Activated naive CD4-positive, alpha-beta T cell treated with anti-CD3 and anti-CD28 coated beads, Interleukin-2, amount 10 ng/mL, durations not matched to agents 7 days and 5 days (primary cell): Measurements from ENCODE around the gene IL1RAPL1.

Experiments used
- CTCF ChIA-PET: fragments of 350-600 bp; sonication (Branson Sonifier 250); formaldehyde crosslinking; loops from one replicate; lab custom pipeline; 2021; ENCODE audit warnings: antibody characterized with exemption; lab: Charles Lee
- DNase-seq: peaks from one replicate; pipeline ENCODE4 v3.0.0-alpha.2; 2020
- H3K27ac Mint-ChIP-seq: one replicate; pipeline ENCODE4 v1.8.0; 2021; ENCODE audit warnings: mild to moderate bottlenecking, moderate library complexity, mixed read lengths
- H3K27me3 Mint-ChIP-seq: one replicate; pipeline ENCODE4 v1.8.0; 2021; ENCODE audit warnings: mild to moderate bottlenecking, mixed read lengths
- H3K36me3 Mint-ChIP-seq: one replicate; pipeline ENCODE4 v1.8.0; 2021; ENCODE audit warnings: mixed read lengths
- H3K4me1 Mint-ChIP-seq: one replicate; pipeline ENCODE4 v1.8.0; 2021; ENCODE audit warnings: mixed read lengths
- H3K4me3 Mint-ChIP-seq: one replicate; pipeline ENCODE4 v1.8.0; 2021; ENCODE audit warnings: mild to moderate bottlenecking, moderate library complexity, mixed read lengths
- H3K9me3 Mint-ChIP-seq: one replicate; pipeline ENCODE4 v1.8.0; 2021; ENCODE audit warnings: mixed read lengths

Gene IL1RAPL1

DNA sequence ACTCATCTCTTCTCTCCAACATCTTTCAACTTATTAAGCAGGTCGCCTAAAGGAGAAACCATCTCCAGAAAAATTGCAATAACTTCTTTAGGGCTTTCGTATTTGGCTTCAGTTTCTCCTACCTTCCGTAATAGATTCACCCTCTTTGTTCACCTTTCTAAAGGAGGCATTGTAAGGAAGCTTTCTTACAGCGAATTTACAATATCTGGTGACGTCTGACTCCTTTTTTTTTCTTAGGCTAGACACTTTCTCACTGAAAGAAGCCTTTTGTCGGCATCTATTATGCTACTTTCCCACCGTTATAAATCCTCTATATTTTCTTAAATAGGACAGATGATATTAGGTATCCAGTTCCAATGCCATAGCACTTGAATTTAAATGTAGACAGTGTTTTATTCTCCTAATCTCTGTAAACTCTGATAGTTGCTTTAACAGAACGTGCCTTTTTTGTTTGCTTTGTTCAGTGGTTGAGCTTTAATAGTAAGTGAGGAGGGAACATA is 302.4 kb downstream of the IL1RAPL1 start:
- Mint-ChIP-seq H3K4me1 (no peaks in the 10 kb centered on the region), H3K27me3 (no peaks in the 10 kb centered on the region), H3K27ac (no peak overlapping the region), H3K4me3 (no peak overlapping the region), H3K36me3 (no peaks in the 10 kb centered on the region), H3K9me3 (no peaks in the 10 kb centered on the region)
- CTCF ChIA-PET, result no interaction called here
- no peak for DNase-seq

DNA sequence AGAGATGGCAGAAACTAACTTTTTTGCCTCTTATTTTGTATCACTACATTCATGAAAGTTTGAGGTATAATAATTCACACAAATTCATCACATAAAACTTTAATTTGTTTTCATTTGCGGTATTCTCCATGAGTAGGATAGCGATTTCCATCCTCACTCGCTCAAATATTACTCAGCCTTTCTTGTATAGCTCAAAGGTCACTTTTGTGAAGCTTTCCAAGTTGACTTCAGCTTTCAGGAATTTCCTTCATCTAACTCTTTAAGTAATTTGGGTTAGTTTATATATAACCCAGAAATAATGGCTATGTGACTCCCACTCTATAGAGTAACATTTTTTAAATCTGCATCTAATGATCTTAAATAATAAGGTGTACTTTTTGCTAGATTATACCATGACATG is 314.4 kb downstream of the IL1RAPL1 start:
- Mint-ChIP-seq H3K4me3 (no peak overlapping the region), H3K9me3 (no peaks in the 10 kb centered on the region), H3K36me3 (no peaks in the 10 kb centered on the region), H3K27ac (no peak overlapping the region), H3K27me3 (no peaks in the 10 kb centered on the region), H3K4me1 (no peaks in the 10 kb centered on the region)
- no peak for DNase-seq
- CTCF ChIA-PET, result no interaction called here

DNA sequence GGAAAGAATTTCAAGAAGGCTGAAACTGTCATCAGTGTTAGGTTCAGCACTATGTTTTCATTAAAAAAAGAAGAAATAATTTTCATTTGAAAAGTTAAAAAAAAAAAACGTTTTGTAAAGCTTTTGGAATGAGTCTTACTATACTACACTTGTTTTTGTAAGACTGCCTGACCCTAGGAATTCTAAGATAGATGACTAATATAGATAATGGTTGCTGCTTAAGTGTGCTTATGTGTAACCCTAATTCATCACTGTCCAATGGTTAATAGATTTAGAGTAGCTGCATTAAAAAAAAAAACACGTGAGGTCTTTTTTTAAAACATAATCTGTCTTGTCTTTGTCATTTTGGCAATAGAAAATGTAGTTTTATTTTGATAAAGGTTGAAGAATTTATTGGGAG is 323.2 kb downstream of the IL1RAPL1 start:
- H3K27ac Mint-ChIP-seq, result no peak overlapping the region
- H3K4me1 Mint-ChIP-seq, result no peaks in the 10 kb centered on the region
- DNase-seq, result no peak
- H3K27me3 Mint-ChIP-seq, result no peaks in the 10 kb centered on the region
- H3K9me3 Mint-ChIP-seq, result peaks cover 4% of the 10 kb centered on the region
- CTCF ChIA-PET, result no interaction called here
- H3K4me3 Mint-ChIP-seq, result no peak overlapping the region
- H3K36me3 Mint-ChIP-seq, result no peaks in the 10 kb centered on the region

DNA sequence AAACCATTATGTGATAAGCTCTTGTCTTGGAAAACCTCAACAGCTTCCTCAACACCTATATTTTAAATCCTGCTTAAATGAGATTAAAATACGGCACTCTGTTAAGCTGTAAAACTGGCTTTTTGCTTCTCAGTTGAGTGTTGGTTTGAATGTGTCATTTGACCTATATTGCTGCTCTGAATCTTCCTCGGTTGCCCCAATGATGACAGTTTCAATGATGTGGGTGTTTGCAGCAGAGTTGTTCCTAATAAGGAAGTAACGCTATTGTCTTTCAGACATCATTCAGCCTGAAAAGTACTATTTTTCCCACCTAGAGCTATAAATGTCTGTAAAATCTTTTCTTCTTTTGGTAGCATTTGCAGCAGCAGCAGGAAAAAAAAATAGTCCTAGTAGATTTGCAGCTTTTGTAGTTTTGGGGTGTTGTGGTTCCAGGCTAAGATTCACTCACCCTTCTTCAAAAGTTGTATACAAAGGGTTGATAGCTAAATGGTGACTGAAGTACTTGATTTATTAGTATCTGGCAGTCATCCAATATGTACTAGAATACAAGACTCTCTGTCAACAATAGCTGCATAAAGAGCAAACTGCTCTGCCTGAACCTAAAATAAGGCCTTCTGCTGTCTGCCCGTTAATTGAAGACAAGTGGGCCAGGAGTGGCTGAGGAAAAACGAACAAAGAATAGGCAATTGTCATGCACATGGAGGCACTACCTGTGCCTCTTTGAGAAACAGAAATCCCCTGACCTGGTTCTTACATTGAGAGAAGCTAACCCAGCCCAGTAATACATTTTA is 333.1 kb downstream of the IL1RAPL1 start:
- peaks cover 1% of the 10 kb centered on the region for H3K9me3 Mint-ChIP-seq
- CTCF ChIA-PET, result no interaction called here
- no peaks in the 10 kb centered on the region for H3K36me3 Mint-ChIP-seq
- no peak for DNase-seq
- no peak overlapping the region for H3K27ac Mint-ChIP-seq
- H3K4me3 Mint-ChIP-seq, result no peak overlapping the region
- H3K4me1 Mint-ChIP-seq, result no peaks in the 10 kb centered on the region
- H3K27me3 Mint-ChIP-seq, result no peaks in the 10 kb centered on the region

DNA sequence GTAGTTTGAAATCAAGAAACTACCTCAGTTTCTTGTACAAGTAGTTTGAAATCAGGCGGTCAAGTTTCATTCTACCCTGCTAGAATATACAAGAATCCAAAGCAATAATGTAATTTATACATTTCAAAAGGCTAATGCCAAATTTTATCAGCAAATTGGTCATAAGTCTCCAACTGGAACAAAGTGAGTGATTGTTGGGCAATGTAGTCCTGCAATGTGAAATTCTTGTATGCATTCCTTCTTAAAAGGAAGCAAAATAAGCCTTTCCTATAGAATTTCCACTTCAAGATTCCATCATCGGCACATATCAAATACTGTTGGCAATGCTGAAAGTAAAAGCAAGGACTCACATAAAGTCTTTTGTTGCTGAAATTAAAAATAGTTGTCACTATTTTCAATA is 334.9 kb downstream of the IL1RAPL1 start:
- peaks cover 5% of the 10 kb centered on the region for H3K9me3 Mint-ChIP-seq
- no peak for DNase-seq
- H3K4me1 Mint-ChIP-seq, result no peaks in the 10 kb centered on the region
- H3K27ac Mint-ChIP-seq, result no peak overlapping the region
- no peaks in the 10 kb centered on the region for H3K27me3 Mint-ChIP-seq
- no peak overlapping the region for H3K4me3 Mint-ChIP-seq
- CTCF ChIA-PET, result no interaction called here
- no peaks in the 10 kb centered on the region for H3K36me3 Mint-ChIP-seq

DNA sequence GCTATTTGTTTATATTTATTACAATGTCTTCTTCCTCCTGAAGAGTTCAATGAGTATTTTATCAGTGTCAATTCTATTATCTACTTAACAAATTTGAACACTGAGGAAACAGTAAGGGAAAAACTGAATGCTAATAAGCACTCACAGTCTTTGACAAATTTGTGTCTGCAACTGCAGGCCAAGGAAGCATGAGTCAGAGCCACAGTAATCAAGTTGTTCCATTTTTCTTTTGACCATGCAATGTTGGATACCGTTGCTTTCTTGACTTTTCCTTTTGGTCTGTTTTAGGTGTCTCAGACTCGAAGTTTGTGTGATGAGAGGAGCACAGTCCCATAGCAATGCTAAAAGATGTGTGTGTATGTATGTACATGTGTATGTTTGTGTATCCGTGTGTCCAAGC is 359.6 kb downstream of the IL1RAPL1 start:
- no peaks in the 10 kb centered on the region for H3K36me3 Mint-ChIP-seq
- no peak for DNase-seq
- no peak overlapping the region for H3K4me3 Mint-ChIP-seq
- H3K27ac Mint-ChIP-seq, result no peak overlapping the region
- no peaks in the 10 kb centered on the region for H3K4me1 Mint-ChIP-seq
- H3K27me3 Mint-ChIP-seq, result no peaks in the 10 kb centered on the region
- H3K9me3 Mint-ChIP-seq, result peaks cover 3% of the 10 kb centered on the region
- CTCF ChIA-PET, result no interaction called here

DNA sequence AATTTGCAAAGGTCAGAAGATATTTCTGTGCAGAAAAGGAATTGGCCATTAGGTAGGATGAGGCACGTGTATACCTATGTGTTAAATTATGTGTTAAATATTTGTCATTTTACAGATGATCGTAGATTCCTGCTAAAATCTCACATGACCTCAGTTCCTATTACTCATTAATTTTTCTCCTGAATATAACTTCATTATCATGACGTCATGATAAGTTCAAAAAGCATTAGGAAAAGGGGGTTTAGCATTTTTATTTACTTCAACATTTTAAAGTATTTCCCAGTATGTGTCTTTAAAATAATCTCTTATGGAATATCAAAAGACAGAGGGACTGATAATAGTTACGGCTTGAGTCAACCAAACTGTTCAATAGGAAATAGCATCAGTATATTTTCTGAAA is 372.8 kb downstream of the IL1RAPL1 start:
- peaks cover 3% of the 10 kb centered on the region for H3K9me3 Mint-ChIP-seq
- CTCF ChIA-PET, result no interaction called here
- H3K27ac Mint-ChIP-seq, result no peak overlapping the region

DNA sequence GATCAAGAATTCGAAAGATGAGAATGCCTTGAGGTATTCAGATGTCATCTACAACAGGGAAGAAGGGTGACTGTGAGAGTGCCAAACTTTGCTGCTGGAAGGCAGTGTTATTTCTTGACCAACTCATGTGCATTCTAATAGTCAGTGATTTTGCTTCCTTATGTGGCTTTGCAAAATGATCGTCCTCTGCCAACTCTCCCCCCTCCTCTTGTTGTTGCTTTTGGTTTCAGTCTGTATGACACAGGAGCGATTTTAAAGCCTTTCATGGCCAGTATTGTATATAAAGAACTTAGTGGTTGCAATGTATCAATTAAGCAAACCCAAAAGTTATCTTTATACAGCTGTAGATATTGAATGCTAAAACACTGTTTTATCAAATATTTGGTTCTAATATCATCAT is 379.1 kb downstream of the IL1RAPL1 start:
- DNase-seq, result no peak
- H3K27ac Mint-ChIP-seq, result no peak overlapping the region
- CTCF ChIA-PET, result no interaction called here

More for the DNA sequence above, 372.8 kb downstream of the IL1RAPL1 start:
- Mint-ChIP-seq H3K27me3 (no peaks in the 10 kb centered on the region), H3K36me3 (no peaks in the 10 kb centered on the region), H3K4me3 (no peak overlapping the region), H3K4me1 (no peaks in the 10 kb centered on the region)
- no peak for DNase-seq

DNA sequence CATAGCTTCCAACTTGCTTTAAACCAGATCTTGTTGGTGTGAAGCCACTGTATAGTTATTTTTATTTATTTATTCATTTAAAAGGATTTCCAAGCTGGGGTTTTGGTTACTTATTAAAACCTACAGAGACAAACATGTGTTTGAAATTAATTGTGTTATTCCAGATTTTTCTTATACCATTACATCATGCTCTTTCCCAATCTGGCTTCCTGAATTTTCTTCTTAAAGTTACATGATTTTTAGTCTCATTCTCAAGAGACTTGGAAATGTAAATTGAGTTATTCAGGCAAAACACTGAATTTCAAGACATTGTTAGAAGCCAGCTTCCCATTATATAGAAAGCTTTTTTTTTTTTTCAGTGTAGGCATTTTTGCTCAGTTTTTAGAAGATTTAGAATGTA is 381.9 kb downstream of the IL1RAPL1 start:
- H3K27ac Mint-ChIP-seq, result no peak overlapping the region
- no peaks in the 10 kb centered on the region for H3K36me3 Mint-ChIP-seq
- no peak overlapping the region for H3K4me3 Mint-ChIP-seq
- CTCF ChIA-PET, result no interaction called here
- no peaks in the 10 kb centered on the region for H3K27me3 Mint-ChIP-seq
- H3K4me1 Mint-ChIP-seq, result no peaks in the 10 kb centered on the region
- DNase-seq, result no peak
- H3K9me3 Mint-ChIP-seq, result peaks cover 6% of the 10 kb centered on the region

More for the DNA sequence above, 379.1 kb downstream of the IL1RAPL1 start:
- Mint-ChIP-seq H3K4me1 (no peaks in the 10 kb centered on the region), H3K4me3 (no peak overlapping the region), H3K36me3 (no peaks in the 10 kb centered on the region), H3K9me3 (no peaks in the 10 kb centered on the region), H3K27me3 (no peaks in the 10 kb centered on the region)

DNA sequence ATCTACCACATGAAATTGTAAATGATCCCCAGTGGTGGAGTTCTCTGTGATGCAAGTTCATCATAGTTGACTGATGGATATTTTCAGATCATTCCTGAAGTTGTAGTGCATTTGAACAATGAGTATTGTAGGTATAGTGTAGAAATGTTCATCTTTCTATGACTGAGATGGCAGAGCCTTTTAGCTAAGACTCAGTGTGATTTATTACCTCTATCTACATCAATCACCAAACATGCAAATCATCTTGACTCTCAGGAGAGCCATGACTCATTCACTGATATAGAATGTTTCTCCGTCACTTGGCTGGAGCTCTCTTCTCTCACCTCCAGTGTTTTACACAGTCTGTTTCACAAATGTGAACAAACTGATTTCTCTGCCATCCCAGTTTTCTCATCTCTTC is 392.6 kb downstream of the IL1RAPL1 start:
- DNase-seq, result no peak
- Mint-ChIP-seq H3K27ac (no peak overlapping the region), H3K4me3 (no peak overlapping the region), H3K27me3 (no peaks in the 10 kb centered on the region), H3K9me3 (peaks cover 8% of the 10 kb centered on the region), H3K4me1 (no peaks in the 10 kb centered on the region), H3K36me3 (no peaks in the 10 kb centered on the region)
- CTCF ChIA-PET, result no interaction called here

DNA sequence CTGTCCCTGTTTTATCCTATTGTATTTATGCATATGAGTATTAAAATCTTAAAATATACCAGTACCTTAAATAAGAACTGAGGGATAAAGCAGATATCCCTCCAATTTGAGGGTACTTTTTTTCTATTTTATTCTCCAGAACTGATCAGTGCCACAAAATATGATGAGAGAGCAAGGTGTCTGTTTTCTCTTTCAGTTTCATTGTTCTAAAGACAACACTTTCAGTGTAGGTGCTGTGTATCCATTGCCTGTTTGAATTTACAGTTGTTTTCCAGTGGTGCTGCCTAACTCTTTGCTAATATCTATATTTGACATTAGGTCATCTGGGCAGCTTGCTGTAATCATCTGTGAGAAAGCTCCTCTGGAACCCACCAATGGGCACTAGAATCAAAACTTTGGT is 394.7 kb downstream of the IL1RAPL1 start:
- CTCF ChIA-PET, result no interaction called here

DNA sequence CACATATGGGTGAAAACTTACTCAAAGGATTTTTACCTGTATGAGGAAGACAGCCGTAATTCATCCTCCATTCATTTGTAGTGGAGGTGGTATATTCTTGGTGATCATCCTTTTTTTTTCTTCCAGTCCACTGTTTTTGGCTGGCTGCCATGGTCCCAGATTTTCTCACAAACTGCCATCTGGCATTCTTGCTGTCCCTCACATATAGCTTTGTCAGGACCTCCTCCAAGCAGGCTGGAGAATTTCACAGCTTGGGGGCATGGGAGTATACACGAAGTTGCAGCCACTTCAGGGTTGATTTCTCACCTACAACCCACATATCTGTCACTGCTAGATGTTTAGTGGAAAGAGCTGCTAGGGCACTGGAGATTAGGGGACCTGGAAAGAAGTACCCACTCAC is 401.0 kb downstream of the IL1RAPL1 start:
- CTCF ChIA-PET, result no interaction called here
- Mint-ChIP-seq H3K36me3 (no peaks in the 10 kb centered on the region), H3K9me3 (no peaks in the 10 kb centered on the region), H3K4me1 (no peaks in the 10 kb centered on the region), H3K4me3 (no peak overlapping the region), H3K27ac (no peak overlapping the region), H3K27me3 (no peaks in the 10 kb centered on the region)
- DNase-seq, result no peak

More for the DNA sequence above, 394.7 kb downstream of the IL1RAPL1 start:
- no peak for DNase-seq
- Mint-ChIP-seq H3K9me3 (peaks cover 8% of the 10 kb centered on the region), H3K27me3 (no peaks in the 10 kb centered on the region), H3K4me1 (no peaks in the 10 kb centered on the region), H3K4me3 (no peak overlapping the region), H3K27ac (no peak overlapping the region), H3K36me3 (no peaks in the 10 kb centered on the region)

DNA sequence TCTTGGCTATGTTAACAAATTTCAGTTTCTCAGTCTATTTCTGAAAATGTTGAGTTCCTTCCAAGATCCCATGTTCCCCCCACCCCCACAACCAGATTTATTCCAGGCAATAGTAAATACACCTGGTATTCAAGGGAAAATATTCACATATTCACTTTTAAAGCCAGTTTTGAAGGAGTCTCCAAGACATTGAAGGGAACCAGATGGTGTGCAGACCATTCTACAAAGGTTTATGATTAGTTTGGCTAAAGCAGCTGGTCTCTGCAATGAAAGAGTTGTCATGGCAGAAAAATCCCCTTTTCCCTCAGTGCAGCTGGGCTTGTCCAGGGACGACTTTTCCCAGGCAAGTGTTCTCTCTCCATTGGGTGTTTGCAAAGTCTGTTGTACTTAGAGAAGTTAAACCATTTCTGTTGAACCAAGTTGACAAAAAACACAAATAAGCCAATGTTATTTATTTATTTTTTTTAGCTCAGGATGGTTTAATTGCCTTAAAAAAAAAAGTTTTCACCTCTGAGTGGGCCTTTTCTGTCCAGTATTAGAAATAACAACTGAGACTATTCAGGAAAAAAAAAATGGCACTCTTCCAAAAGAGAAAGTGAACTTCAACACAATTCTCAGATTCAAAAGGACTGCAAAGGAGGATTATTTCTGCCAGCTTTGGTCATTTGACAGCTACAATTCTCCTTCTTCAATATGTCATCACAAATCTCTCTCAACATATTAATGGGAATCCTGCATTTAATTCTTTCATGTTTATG is 410.6 kb downstream of the IL1RAPL1 start:
- no peak for DNase-seq
- Mint-ChIP-seq H3K27ac (no peak overlapping the region), H3K9me3 (no peaks in the 10 kb centered on the region), H3K27me3 (no peaks in the 10 kb centered on the region), H3K4me3 (no peak overlapping the region), H3K4me1 (no peaks in the 10 kb centered on the region), H3K36me3 (no peaks in the 10 kb centered on the region)
- CTCF ChIA-PET, result no interaction called here

DNA sequence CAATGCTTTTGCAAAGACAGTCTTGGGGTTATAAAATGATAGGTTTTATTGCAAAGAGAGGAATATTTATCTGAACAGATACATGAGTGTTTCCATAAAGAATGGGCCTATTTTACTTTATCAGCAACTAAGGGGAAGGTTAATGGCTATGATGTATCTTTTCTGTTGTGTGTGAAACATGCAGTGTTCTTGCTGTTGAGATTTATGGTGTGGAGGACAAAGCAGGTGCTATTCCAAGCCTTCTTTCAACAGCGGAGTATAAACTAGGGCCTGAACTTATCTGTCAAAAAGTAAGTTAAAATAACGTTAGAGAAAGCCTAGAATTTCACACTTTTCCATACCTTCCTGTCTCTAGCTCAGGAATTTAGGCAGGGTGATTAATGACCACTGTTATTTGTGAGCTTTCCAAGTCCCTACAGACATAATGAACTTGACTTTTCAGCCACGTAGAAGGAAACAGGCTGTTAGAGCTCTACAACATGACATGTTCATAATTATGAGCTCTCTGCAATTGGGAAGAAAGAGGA is 411.4 kb downstream of the IL1RAPL1 start:
- DNase-seq, result no peak
- no peaks in the 10 kb centered on the region for H3K9me3 Mint-ChIP-seq
- no peak overlapping the region for H3K27ac Mint-ChIP-seq
- CTCF ChIA-PET, result no interaction called here
- no peaks in the 10 kb centered on the region for H3K4me1 Mint-ChIP-seq
- no peaks in the 10 kb centered on the region for H3K27me3 Mint-ChIP-seq
- no peak overlapping the region for H3K4me3 Mint-ChIP-seq
- H3K36me3 Mint-ChIP-seq, result no peaks in the 10 kb centered on the region

DNA sequence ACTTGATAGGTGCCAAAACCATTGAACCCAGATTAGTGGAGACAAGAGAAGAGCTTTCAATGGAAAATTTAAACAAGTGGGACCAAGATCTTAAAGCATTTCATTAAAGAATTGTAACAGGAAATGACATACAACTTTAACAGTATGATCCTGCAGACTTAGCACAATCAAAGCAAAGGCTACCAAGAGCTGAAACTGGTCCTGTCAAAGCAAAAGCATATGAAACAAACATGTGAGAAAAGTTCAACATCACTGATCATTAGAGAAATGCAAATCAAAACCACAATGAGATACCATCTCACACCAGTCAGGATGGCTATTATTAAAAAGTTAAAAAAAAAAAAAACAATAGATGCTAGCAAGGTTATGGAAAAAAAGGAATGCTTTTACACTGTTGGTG is 425.6 kb downstream of the IL1RAPL1 start:
- H3K36me3 Mint-ChIP-seq, result no peaks in the 10 kb centered on the region
- DNase-seq, result no peak
- no peak overlapping the region for H3K4me3 Mint-ChIP-seq
- H3K4me1 Mint-ChIP-seq, result no peaks in the 10 kb centered on the region
- no peaks in the 10 kb centered on the region for H3K27me3 Mint-ChIP-seq
- no peak overlapping the region for H3K27ac Mint-ChIP-seq
- CTCF ChIA-PET, result no interaction called here
- peaks cover 4% of the 10 kb centered on the region for H3K9me3 Mint-ChIP-seq
